SU-DHL-6 (cell line): ENCODE measurements around the gene WIZ.

Source experiments
- H2AFZ ChIP-seq: fragments of 200-600 bp; sonication (generic); 2 replicates; pipeline ENCODE4 v1.6.1; 2014; ENCODE audit warnings: low read depth, mild to moderate bottlenecking, moderate library complexity, mixed read lengths, antibody characterized with exemption, low read length; ENCODE audit not compliant: severe bottlenecking
- H3F3A ChIP-seq: fragments of 200-600 bp; shearing (Covaris generic); 2 replicates; pipeline ENCODE4 v1.6.0; 2016; ENCODE audit warnings: antibody characterized with exemption, mild to moderate bottlenecking; ENCODE audit not compliant: insufficient read depth
- H3K27ac ChIP-seq: fragments of 200-600 bp; sonication (generic); 2 replicates; pipeline ENCODE4 v1.5.1; 2016; ENCODE audit warnings: low read depth, mild to moderate bottlenecking, low read length, moderate library complexity, mixed read lengths
- H3K27me3 ChIP-seq: fragments of 200-600 bp; sonication (generic), shearing (Covaris generic); 2 replicates; pipeline ENCODE4 v1.6.0; 2014; ENCODE audit warnings: mild to moderate bottlenecking, low read length
- H3K36me3 ChIP-seq: fragments of 200-600 bp; sonication (generic); 2 replicates; pipeline ENCODE4 v1.6.1; 2014; ENCODE audit warnings: mild to moderate bottlenecking, low read length, mixed read lengths
- H3K4me2 ChIP-seq: fragments of 300-600, 200-600 bp; shearing (Covaris generic), sonication (generic); 2 replicates; pipeline ENCODE4 v1.6.0; 2014; ENCODE audit warnings: low read length, low read depth, mild to moderate bottlenecking; ENCODE audit not compliant: poor library complexity, severe bottlenecking
- H3K4me3 ChIP-seq: fragments of 200-600 bp; sonication (generic); 2 replicates; pipeline ENCODE4 v1.5.1; 2014; ENCODE audit warnings: antibody characterized with exemption, low read length, mild to moderate bottlenecking, mixed read lengths; ENCODE audit not compliant: insufficient read depth, poor library complexity, severe bottlenecking
- H3K79me2 ChIP-seq: fragments of 200-600 bp; sonication (generic); 2 replicates; pipeline ENCODE4 v1.6.1; 2014; ENCODE audit warnings: mild to moderate bottlenecking, low read length, moderate library complexity; ENCODE audit not compliant: insufficient read depth
- H3K9ac ChIP-seq: fragments of 200-600 bp; sonication (generic); 2 replicates; pipeline ENCODE4 v1.7.0; 2014; ENCODE audit warnings: mild to moderate bottlenecking, low read length
- H3K9me2 ChIP-seq: fragments of 200-600 bp; sonication (generic); replicated peaks from 2 replicates; pipeline ENCODE4 v1.6.1; 2014; ENCODE audit warnings: low read length; ENCODE audit not compliant: insufficient read depth
- H3K9me3 ChIP-seq: fragments of 200-600 bp; sonication (generic); 2 replicates; pipeline ENCODE4 v1.6.1; 2014; ENCODE audit warnings: low read length, mixed read lengths; ENCODE audit not compliant: insufficient read depth
- H4K20me1 ChIP-seq: fragments of 200-600 bp; sonication (generic); 2 replicates; pipeline ENCODE4 v1.6.1; 2014; ENCODE audit warnings: low read depth, mild to moderate bottlenecking, antibody characterized with exemption, low read length, moderate library complexity, mixed read lengths
- EZH2phosphoT487 ChIP-seq: fragments of 200-600 bp; sonication (generic), shearing (Covaris generic); conservative IDR thresholded peaks from 2 replicates; pipeline ENCODE4 v1.6.1; 2018; ENCODE audit warnings: mild to moderate bottlenecking, antibody characterized with exemption, low read length, moderate library complexity, mixed read lengths
- TF ChIP-seq, protein P1 (sequence below): fragments of 200-600 bp; sonication (generic); IDR thresholded peaks from one replicate; pipeline ENCODE4 v1.5.1; 2017; ENCODE audit warnings: antibody characterized with exemption, mild to moderate bottlenecking, low read length, moderate library complexity; ENCODE audit not compliant: insufficient read depth, poor library complexity, severe bottlenecking

WIZ gene

DNA sequence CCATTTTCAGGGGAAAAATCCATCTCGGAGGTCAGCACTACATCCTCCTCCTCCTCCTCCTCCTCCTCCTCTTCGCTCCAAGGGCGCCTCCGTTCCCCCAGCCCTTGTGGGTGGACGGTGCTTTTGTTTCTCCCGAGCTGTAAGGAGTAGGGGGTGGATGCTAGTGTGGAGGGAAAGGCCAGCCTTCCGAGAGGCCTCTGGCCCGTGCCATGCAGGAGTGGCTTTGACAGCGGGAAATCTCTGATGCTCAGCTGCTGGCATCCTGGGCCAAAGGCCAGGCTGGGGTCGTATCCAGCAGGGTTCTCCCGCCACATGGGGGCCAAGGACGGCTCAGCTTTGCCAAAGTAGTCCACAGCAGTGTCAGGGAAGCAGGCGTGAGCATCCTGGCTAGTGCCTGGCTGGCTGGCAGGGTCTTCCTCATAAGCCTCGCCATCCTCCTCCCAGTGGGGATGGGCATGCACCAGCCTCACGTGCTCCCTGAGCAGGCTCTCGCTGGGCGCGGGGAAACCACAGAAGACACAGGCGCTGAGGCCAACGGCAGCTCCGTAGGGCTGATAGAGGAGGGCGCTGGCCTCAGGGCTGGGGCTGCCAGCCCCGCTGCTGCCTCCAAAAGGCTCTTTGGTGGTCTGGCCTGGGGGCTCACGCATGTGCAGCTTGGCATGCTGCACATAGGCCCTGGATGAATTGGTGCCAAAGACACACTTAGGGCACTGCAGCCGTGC is 10.5 kb downstream of the WIZ start:
- Histone ChIP-seq H3K9me2 (no peaks in the 10 kb centered on the region), H3K4me2 (no peak overlapping the region), H2AFZ (no peak overlapping the region), H3K9me3 (no peaks in the 10 kb centered on the region), H3K27me3 (no peaks in the 10 kb centered on the region), H3K79me2 (no peaks in the 10 kb centered on the region), H4K20me1 (no peaks in the 10 kb centered on the region), H3K27ac (no peak overlapping the region), H3K9ac (no peak overlapping the region), H3K4me3 (no peak overlapping the region), H3F3A (no peaks in the 10 kb centered on the region), H3K36me3 (no peaks in the 10 kb centered on the region)
- no peak for TF ChIP-seq EZH2phosphoT487
- TF ChIP-seq, protein P1, sequence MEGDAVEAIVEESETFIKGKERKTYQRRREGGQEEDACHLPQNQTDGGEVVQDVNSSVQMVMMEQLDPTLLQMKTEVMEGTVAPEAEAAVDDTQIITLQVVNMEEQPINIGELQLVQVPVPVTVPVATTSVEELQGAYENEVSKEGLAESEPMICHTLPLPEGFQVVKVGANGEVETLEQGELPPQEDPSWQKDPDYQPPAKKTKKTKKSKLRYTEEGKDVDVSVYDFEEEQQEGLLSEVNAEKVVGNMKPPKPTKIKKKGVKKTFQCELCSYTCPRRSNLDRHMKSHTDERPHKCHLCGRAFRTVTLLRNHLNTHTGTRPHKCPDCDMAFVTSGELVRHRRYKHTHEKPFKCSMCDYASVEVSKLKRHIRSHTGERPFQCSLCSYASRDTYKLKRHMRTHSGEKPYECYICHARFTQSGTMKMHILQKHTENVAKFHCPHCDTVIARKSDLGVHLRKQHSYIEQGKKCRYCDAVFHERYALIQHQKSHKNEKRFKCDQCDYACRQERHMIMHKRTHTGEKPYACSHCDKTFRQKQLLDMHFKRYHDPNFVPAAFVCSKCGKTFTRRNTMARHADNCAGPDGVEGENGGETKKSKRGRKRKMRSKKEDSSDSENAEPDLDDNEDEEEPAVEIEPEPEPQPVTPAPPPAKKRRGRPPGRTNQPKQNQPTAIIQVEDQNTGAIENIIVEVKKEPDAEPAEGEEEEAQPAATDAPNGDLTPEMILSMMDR = no peak

DNA sequence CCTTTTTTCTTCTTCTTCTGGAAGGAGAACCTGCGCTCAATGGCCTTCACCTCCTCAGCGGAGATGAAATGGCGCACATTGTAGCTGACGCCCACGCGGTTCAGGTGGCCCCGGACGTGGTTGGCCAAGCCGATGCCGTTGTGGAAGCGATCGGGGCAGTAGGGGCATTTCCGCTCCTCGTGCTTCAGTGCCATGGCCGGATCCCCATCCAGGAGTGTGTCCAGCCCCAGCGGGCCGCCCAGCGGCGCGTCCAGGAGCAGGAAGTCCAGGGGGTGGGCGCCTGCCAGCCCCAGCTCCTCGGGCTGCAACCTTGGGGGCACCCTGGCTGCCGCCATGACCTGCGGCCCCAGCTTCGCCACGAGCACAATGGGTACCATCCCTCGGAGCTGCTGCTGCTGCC is 11.2 kb downstream of the WIZ start:
- Histone ChIP-seq H3K9me2 (no peaks in the 10 kb centered on the region), H3K9me3 (no peaks in the 10 kb centered on the region), H3K27me3 (no peaks in the 10 kb centered on the region), H3F3A (no peaks in the 10 kb centered on the region), H2AFZ (no peak overlapping the region), H3K36me3 (no peaks in the 10 kb centered on the region), H3K4me3 (no peak overlapping the region), H4K20me1 (no peaks in the 10 kb centered on the region), H3K4me2 (no peak overlapping the region), H3K27ac (no peak overlapping the region), H3K79me2 (no peaks in the 10 kb centered on the region), H3K9ac (no peak overlapping the region)
- TF ChIP-seq, protein P1 = no peak
- TF ChIP-seq EZH2phosphoT487 = no peak

DNA sequence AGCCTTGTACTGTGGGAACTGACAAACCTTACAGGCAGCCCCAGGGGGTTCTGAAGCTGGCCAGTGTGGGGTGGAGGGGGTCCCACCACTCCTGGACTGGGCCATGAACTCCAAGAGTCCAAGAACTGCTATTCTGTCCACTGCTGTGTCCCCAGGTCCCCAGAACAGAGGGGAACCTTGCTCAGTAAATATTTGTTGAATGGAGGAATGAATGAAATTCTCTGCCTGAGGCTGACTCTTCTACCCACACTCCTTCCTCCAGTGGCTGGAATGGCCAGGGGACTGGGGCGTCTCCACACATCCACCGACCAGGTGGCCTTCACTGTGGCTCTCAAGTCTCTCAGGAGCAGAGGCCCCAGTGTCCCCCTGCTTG is 11.6 kb downstream of the WIZ start:
- Histone ChIP-seq H3K4me3 (no peak overlapping the region), H3K9me2 (no peaks in the 10 kb centered on the region), H3K27me3 (no peaks in the 10 kb centered on the region), H3K79me2 (no peaks in the 10 kb centered on the region), H3F3A (no peaks in the 10 kb centered on the region), H3K9me3 (no peaks in the 10 kb centered on the region), H3K9ac (no peak overlapping the region), H3K36me3 (no peaks in the 10 kb centered on the region), H3K27ac (no peak overlapping the region), H4K20me1 (no peaks in the 10 kb centered on the region), H2AFZ (no peak overlapping the region), H3K4me2 (no peak overlapping the region)
- TF ChIP-seq EZH2phosphoT487 = no peak
- TF ChIP-seq, protein P1 = no peak
